A549 (cell line): Measurements from ENCODE around the gene ESD.

Experiments
- EHF ChIP-seq: fragments of 250-450 bp; sonication (Bioruptor Pico); IDR thresholded peaks from 2 replicates; pipeline ENCODE4 v1.5.0; 2020; ENCODE audit warnings: mild to moderate bottlenecking
- REST ChIP-seq: fragments of 200-600 bp; sonication (generic); IDR thresholded peaks from 2 replicates; pipeline ENCODE4 v1.6.1; 2016; ENCODE audit warnings: antibody characterized with exemption, mild to moderate bottlenecking, moderate library complexity

GRCh38 chr13:46775385-46776107 lies 21.4 kb downstream of the ESD start:
- TF ChIP-seq EHF (no peak), REST (no peak)
